SU-DHL-6 (cell line): ENCODE measurements around the gene EFNB2.

Experiments
- H2AFZ ChIP-seq: fragments of 200-600 bp; sonication (generic); 2 replicates; pipeline ENCODE4 v1.6.1; 2014; ENCODE audit warnings: low read depth, mild to moderate bottlenecking, moderate library complexity, mixed read lengths, antibody characterized with exemption, low read length; ENCODE audit not compliant: severe bottlenecking
- H3F3A ChIP-seq: fragments of 200-600 bp; shearing (Covaris generic); 2 replicates; pipeline ENCODE4 v1.6.0; 2016; ENCODE audit warnings: antibody characterized with exemption, mild to moderate bottlenecking; ENCODE audit not compliant: insufficient read depth
- H3K27ac ChIP-seq: fragments of 200-600 bp; sonication (generic); 2 replicates; pipeline ENCODE4 v1.5.1; 2016; ENCODE audit warnings: low read depth, mild to moderate bottlenecking, low read length, moderate library complexity, mixed read lengths
- H3K27me3 ChIP-seq: fragments of 200-600 bp; sonication (generic), shearing (Covaris generic); 2 replicates; pipeline ENCODE4 v1.6.0; 2014; ENCODE audit warnings: mild to moderate bottlenecking, low read length
- H3K36me3 ChIP-seq: fragments of 200-600 bp; sonication (generic); 2 replicates; pipeline ENCODE4 v1.6.1; 2014; ENCODE audit warnings: mild to moderate bottlenecking, low read length, mixed read lengths
- H3K4me2 ChIP-seq: fragments of 300-600, 200-600 bp; shearing (Covaris generic), sonication (generic); 2 replicates; pipeline ENCODE4 v1.6.0; 2014; ENCODE audit warnings: low read length, low read depth, mild to moderate bottlenecking; ENCODE audit not compliant: poor library complexity, severe bottlenecking
- H3K4me3 ChIP-seq: fragments of 200-600 bp; sonication (generic); 2 replicates; pipeline ENCODE4 v1.5.1; 2014; ENCODE audit warnings: antibody characterized with exemption, low read length, mild to moderate bottlenecking, mixed read lengths; ENCODE audit not compliant: insufficient read depth, poor library complexity, severe bottlenecking
- H3K79me2 ChIP-seq: fragments of 200-600 bp; sonication (generic); 2 replicates; pipeline ENCODE4 v1.6.1; 2014; ENCODE audit warnings: mild to moderate bottlenecking, low read length, moderate library complexity; ENCODE audit not compliant: insufficient read depth
- H3K9ac ChIP-seq: fragments of 200-600 bp; sonication (generic); 2 replicates; pipeline ENCODE4 v1.7.0; 2014; ENCODE audit warnings: mild to moderate bottlenecking, low read length
- H3K9me2 ChIP-seq: fragments of 200-600 bp; sonication (generic); replicated peaks from 2 replicates; pipeline ENCODE4 v1.6.1; 2014; ENCODE audit warnings: low read length; ENCODE audit not compliant: insufficient read depth
- H3K9me3 ChIP-seq: fragments of 200-600 bp; sonication (generic); 2 replicates; pipeline ENCODE4 v1.6.1; 2014; ENCODE audit warnings: low read length, mixed read lengths; ENCODE audit not compliant: insufficient read depth
- H4K20me1 ChIP-seq: fragments of 200-600 bp; sonication (generic); 2 replicates; pipeline ENCODE4 v1.6.1; 2014; ENCODE audit warnings: low read depth, mild to moderate bottlenecking, antibody characterized with exemption, low read length, moderate library complexity, mixed read lengths
- EZH2phosphoT487 ChIP-seq: fragments of 200-600 bp; sonication (generic), shearing (Covaris generic); conservative IDR thresholded peaks from 2 replicates; pipeline ENCODE4 v1.6.1; 2018; ENCODE audit warnings: mild to moderate bottlenecking, antibody characterized with exemption, low read length, moderate library complexity, mixed read lengths
- TF ChIP-seq, protein P1 (sequence below): fragments of 200-600 bp; sonication (generic); IDR thresholded peaks from one replicate; pipeline ENCODE4 v1.5.1; 2017; ENCODE audit warnings: antibody characterized with exemption, mild to moderate bottlenecking, low read length, moderate library complexity; ENCODE audit not compliant: insufficient read depth, poor library complexity, severe bottlenecking

The EFNB2 gene

DNA sequence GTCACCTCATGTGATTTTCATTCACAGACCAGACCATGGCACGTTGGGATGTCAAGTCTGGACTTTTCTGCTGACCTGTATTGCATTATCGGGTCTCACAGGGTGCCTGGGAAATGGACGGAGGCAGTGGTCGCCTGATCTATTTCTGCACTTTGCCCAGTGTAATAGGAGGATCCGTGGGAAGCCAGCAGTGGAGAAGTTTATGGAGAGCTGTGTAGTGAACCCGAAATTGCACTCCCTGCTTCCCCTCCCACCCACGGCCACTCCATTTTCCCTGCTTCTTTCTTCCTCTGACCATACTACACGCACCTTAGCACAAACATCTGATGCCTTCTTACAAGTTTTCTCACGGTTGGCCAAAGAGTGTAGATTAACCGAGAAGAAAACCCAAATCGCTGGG is 16.9 kb downstream of the EFNB2 start:
- Histone ChIP-seq H3K27me3 (no peaks in the 10 kb centered on the region), H3K9ac (no peak overlapping the region), H3K4me3 (no peak overlapping the region), H3K9me2 (no peaks in the 10 kb centered on the region), H2AFZ (no peak overlapping the region), H3F3A (no peaks in the 10 kb centered on the region), H3K36me3 (no peaks in the 10 kb centered on the region), H3K79me2 (no peaks in the 10 kb centered on the region), H4K20me1 (no peaks in the 10 kb centered on the region), H3K9me3 (no peaks in the 10 kb centered on the region), H3K27ac (no peak overlapping the region), H3K4me2 (no peak overlapping the region)
- TF ChIP-seq, protein P1, sequence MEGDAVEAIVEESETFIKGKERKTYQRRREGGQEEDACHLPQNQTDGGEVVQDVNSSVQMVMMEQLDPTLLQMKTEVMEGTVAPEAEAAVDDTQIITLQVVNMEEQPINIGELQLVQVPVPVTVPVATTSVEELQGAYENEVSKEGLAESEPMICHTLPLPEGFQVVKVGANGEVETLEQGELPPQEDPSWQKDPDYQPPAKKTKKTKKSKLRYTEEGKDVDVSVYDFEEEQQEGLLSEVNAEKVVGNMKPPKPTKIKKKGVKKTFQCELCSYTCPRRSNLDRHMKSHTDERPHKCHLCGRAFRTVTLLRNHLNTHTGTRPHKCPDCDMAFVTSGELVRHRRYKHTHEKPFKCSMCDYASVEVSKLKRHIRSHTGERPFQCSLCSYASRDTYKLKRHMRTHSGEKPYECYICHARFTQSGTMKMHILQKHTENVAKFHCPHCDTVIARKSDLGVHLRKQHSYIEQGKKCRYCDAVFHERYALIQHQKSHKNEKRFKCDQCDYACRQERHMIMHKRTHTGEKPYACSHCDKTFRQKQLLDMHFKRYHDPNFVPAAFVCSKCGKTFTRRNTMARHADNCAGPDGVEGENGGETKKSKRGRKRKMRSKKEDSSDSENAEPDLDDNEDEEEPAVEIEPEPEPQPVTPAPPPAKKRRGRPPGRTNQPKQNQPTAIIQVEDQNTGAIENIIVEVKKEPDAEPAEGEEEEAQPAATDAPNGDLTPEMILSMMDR, result no peak
- TF ChIP-seq EZH2phosphoT487, result no peak

DNA sequence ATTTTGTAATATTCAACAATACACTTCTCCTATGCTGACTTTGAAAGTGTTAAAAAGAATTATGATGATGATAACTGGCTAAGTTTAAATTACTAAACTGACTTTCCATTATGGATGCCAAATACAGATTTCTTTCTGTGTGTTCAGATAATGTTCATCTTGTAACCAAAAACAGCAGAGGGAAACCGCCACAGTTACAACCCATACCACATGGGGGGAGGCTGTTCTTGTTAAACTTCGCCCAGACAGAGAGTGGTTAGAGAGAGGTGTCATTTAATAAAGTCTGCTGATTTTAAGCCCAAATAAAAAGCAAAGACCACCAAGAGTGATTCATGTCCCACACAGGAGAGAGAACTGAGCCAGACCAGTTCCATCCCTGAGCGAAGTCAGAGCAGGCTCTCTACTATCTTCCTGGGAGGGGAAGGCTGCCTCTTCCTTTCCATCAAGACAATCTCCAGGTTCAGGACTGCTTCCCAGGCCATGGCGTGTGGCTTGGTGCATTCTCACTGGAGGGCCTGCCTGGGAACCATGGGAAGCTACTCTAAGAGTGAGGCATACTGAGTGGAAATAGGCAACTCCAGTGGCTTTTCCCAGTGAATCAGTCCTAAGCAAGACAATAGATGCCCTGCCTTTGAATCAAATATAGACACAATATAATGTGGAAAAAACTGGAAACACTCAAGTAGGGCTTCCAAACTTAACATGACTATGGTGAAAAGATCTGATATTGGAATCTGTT is 18.2 kb downstream of the EFNB2 start:
- no peaks in the 10 kb centered on the region for H3F3A ChIP-seq
- no peak for TF ChIP-seq EZH2phosphoT487
- TF ChIP-seq, protein P1, result no peak
- no peaks in the 10 kb centered on the region for H3K27me3 ChIP-seq
- H3K4me3 ChIP-seq, result no peak overlapping the region
- no peaks in the 10 kb centered on the region for H3K79me2 ChIP-seq
- H2AFZ ChIP-seq, result no peak overlapping the region
- H3K9ac ChIP-seq, result no peak overlapping the region
- no peaks in the 10 kb centered on the region for H3K9me3 ChIP-seq
- no peaks in the 10 kb centered on the region for H3K9me2 ChIP-seq
- no peaks in the 10 kb centered on the region for H3K36me3 ChIP-seq
- no peaks in the 10 kb centered on the region for H4K20me1 ChIP-seq
- no peak overlapping the region for H3K27ac ChIP-seq
- no peak overlapping the region for H3K4me2 ChIP-seq

DNA sequence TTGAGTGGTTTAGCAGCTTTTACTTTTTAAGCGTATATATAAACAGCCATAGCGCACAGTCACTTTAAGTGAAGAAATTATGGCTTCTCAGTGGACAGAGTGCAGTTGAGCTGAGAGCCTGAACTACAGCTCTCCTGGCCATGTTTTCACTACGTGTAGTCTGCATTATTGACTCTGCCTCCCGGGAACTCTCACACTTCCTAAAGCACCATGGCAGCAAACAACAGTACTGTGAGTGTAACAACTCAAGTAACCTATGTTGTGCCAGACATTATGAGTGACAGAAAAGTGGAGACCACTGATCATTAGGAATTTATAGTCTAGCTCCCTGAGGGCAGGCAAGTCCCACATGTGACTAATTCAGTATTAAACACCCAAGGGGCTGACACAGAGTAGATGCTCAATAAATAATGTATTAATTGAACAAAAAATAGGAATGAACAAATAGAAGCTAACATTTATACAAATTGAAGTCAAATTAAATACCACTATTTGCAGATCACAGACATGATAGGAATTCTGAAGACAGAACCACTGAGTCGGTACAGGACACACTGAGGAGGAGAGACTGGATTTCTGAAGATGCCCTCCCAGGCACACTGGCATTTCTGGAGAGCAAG is 19.7 kb downstream of the EFNB2 start:
- H3F3A ChIP-seq, result no peaks in the 10 kb centered on the region
- H3K36me3 ChIP-seq, result no peaks in the 10 kb centered on the region
- TF ChIP-seq, protein P1, result no peak
- TF ChIP-seq EZH2phosphoT487, result no peak
- no peaks in the 10 kb centered on the region for H3K9me2 ChIP-seq
- no peak overlapping the region for H3K4me2 ChIP-seq
- no peak overlapping the region for H3K9ac ChIP-seq
- H3K27ac ChIP-seq, result no peak overlapping the region
- H2AFZ ChIP-seq, result no peak overlapping the region
- H3K9me3 ChIP-seq, result no peaks in the 10 kb centered on the region
- H3K27me3 ChIP-seq, result no peaks in the 10 kb centered on the region
- H4K20me1 ChIP-seq, result no peaks in the 10 kb centered on the region
- no peaks in the 10 kb centered on the region for H3K79me2 ChIP-seq
- no peak overlapping the region for H3K4me3 ChIP-seq
